GM12878 (cell line): ENCODE measurements around the gene IRF4. TPM values are rescaled to one million over a fixed set of nuclear protein-coding genes. Genes with fewer than 3 reads are reported as not detected.

ENCODE experiments used
- ATF7 ChIP-seq: fragments of 450-650 bp; IDR thresholded peaks from 2 replicates; pipeline ENCODE4 v1.6.1; 2016; ENCODE audit warnings: low read depth, mild to moderate bottlenecking
- BMI1 ChIP-seq: fragments of 450-650 bp; IDR thresholded peaks from 2 replicates; pipeline ENCODE4 v1.6.1; 2016; ENCODE audit warnings: mild to moderate bottlenecking, moderate library complexity, borderline replicate concordance
- EP300 ChIP-seq, 2 experiments: fragments of 150-350 bp in 1 of 2; IDR thresholded peaks; 2 replicates each; pipeline ENCODE4 v1.6.1; 2011 to 2012; ENCODE audit warnings: low read depth in 2 of 2, low read length in 2 of 2, borderline replicate concordance in 1 of 2, improper control_type of control experiment in 1 of 2, inconsistent platforms in 1 of 2; ENCODE audit not compliant: control insufficient read depth in 1 of 2
- IKZF1 ChIP-seq: fragments of 450-650 bp; conservative IDR thresholded peaks from 2 replicates; pipeline ENCODE4 v1.6.1; 2017; ENCODE audit warnings: antibody characterized with exemption, mild to moderate bottlenecking
- MTA2 ChIP-seq: fragments of 450-650 bp; IDR thresholded peaks from 2 replicates; pipeline ENCODE4 v1.6.1; 2016; ENCODE audit warnings: low read depth, mild to moderate bottlenecking, moderate library complexity
- MXI1 ChIP-seq: fragments of 150-350 bp; IDR thresholded peaks from 2 replicates; pipeline ENCODE4 v1.6.1; 2011; ENCODE audit warnings: low read depth, mild to moderate bottlenecking, inconsistent platforms, low read length, improper control_type of control experiment
- NR2C1 ChIP-seq: fragments of 450-650 bp; IDR thresholded peaks from 2 replicates; pipeline ENCODE4 v1.6.1; 2017; ENCODE audit warnings: antibody characterized with exemption, mild to moderate bottlenecking, moderate library complexity
- PAX5 ChIP-seq: IDR thresholded peaks from 2 replicates; pipeline ENCODE4 v1.6.1; 2011; ENCODE audit warnings: low read depth, low read length, borderline replicate concordance
- POLR2A ChIP-seq: IDR thresholded peaks from 2 replicates; pipeline ENCODE4 v1.6.1; 2011; ENCODE audit warnings: low read depth, mild to moderate bottlenecking, low read length
- RUNX3 ChIP-seq: IDR thresholded peaks from 2 replicates; pipeline ENCODE4 v1.6.1; 2012; ENCODE audit warnings: low read length, inconsistent platforms
- SMARCA5 ChIP-seq: fragments of 450-650 bp; IDR thresholded peaks from 2 replicates; pipeline ENCODE4 v1.6.1; 2017; ENCODE audit warnings: mild to moderate bottlenecking
- STAT3 ChIP-seq: IDR thresholded peaks from 2 replicates; pipeline ENCODE4 v1.6.1; 2011; ENCODE audit warnings: low read depth, low read length, improper control_type of control experiment
- TCF12 ChIP-seq: IDR thresholded peaks from 2 replicates; pipeline ENCODE4 v1.6.1; 2011; ENCODE audit warnings: low read depth, mild to moderate bottlenecking, low read length
- ZNF207 ChIP-seq: fragments of 450-650 bp; IDR thresholded peaks from 2 replicates; pipeline ENCODE4 v1.6.1; 2014; ENCODE audit warnings: antibody characterized with exemption, mild to moderate bottlenecking, borderline replicate concordance
- ZSCAN29 ChIP-seq: fragments of 450-650 bp; IDR thresholded peaks from 2 replicates; pipeline ENCODE4 v1.6.1; 2017; ENCODE audit warnings: mild to moderate bottlenecking, moderate library complexity
- polyA plus RNA-seq, 11 experiments: library from polyadenylated mRNA; depleted of rRNA in 4 of 11; unstranded in 6 of 11; stranded (reverse) in 5 of 11; fragments of >200 nt; fragmentation: Nextera tagmentation in 4 of 11; fragmentation: Illumina TruSeq in 1 of 11; extraction: Ambion mirVana in 4 of 11; extraction: Trizol in 1 of 11; gene quantifications; 1 replicate in 1 of 11; 2 replicates in 10 of 11; pipeline versions ENCODE4 v1.2.1 to v1.2.3, GENCODE V29; 2011 to 2016; ENCODE audit warnings: inconsistent platforms in 2 of 11, missing spikeins in 2 of 11, low read depth in 1 of 11
- total RNA-seq, 4 experiments: library from RNA; depleted of rRNA in 3 of 4; stranded (reverse); fragments of >200 nt in 3 of 4; fragmentation: Illumina TruSeq in 1 of 4; extraction: Trizol in 1 of 4; gene quantifications; 2 replicates each; pipeline versions ENCODE4 v1.2.1 to v1.2.3, GENCODE V29; 2013 to 2021
- TF ChIP-seq, protein P1 (sequence below): fragments of 450-650 bp; IDR thresholded peaks from 2 replicates; pipeline ENCODE4 v1.6.1; 2017; ENCODE audit warnings: mild to moderate bottlenecking, moderate library complexity
- TF ChIP-seq, protein P2 (sequence below): IDR thresholded peaks from 2 replicates; pipeline ENCODE4 v1.6.1; 2011; ENCODE audit warnings: borderline replicate concordance, low read depth, mild to moderate bottlenecking, moderate library complexity, mixed read lengths, low read length; ENCODE audit not compliant: insufficient read depth; ENCODE audit errors: extremely low read length
- TF ChIP-seq, protein P3 (sequence below), 3 experiments: IDR thresholded peaks in 2 of 3; conservative IDR thresholded peaks in 1 of 3; 2 replicates each; pipeline ENCODE4 v1.5.1; 2011; ENCODE audit warnings: low read depth in 3 of 3, low read length in 3 of 3, mild to moderate bottlenecking in 3 of 3, control low read depth in 2 of 3, moderate library complexity in 2 of 3, inconsistent platforms in 1 of 3, mixed read lengths in 1 of 3; ENCODE audit not compliant: control insufficient read depth in 2 of 3, insufficient read depth in 1 of 3; ENCODE audit errors: extremely low read depth in 1 of 3
- TF ChIP-seq, protein P4 (sequence below): fragments of 450-650 bp; formaldehyde crosslinking; IDR thresholded peaks from 2 replicates; pipeline ENCODE4 v1.4.0; 2022; ENCODE audit warnings: mild to moderate bottlenecking, moderate library complexity

Gene IRF4
- total and polyA plus RNA-seq, 10 of the 15 experiments (the other 5 are each of a cell fraction or from before 2014, with no cell fraction given), result 50.0 to 495 (median 257) TPM

DNA sequence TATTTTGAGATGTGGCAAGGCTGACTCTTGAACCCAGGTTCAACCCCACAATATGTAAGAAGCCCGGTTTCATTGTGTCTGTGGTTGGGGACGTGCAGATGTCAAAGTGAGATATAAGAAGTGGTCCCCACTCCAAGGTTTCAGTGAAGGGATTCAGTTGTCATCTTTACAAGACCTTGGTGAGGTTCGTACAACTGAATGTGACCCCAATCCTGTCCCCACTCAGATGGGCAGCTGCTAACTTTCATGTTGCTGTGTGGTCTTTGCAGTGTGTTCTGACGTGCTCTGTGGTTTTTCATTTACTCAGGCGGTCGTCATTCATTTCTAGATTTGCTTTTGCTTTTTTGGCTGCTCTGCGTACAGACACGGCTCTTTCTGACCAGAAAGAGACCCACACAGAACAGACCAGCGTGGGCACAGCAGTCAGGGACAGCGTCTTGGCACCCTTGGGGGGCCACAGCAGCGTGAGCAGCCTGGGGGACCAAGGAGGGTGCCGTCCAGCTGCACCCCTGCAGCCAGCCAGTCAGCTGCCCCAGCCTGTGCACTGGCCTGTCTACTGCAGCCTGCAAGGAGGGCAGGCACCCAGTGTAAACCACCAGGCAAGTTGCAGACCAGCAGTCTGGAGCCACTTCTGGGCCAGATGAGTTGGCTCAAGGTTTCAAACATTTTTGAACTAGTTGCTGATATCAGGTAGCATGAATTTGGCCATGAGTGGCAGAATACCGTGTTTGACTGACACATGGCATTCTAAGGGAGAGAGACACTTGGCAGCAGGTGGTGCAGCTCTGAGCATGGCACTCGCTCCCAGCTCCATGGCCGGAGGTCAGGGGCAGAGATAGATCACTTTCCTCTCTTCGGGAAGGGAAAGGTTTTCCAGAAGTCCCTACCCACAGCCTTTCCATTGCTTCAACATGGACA lies 49.4 kb upstream of the IRF4 start (continued):
- TF ChIP-seq, protein P1, sequence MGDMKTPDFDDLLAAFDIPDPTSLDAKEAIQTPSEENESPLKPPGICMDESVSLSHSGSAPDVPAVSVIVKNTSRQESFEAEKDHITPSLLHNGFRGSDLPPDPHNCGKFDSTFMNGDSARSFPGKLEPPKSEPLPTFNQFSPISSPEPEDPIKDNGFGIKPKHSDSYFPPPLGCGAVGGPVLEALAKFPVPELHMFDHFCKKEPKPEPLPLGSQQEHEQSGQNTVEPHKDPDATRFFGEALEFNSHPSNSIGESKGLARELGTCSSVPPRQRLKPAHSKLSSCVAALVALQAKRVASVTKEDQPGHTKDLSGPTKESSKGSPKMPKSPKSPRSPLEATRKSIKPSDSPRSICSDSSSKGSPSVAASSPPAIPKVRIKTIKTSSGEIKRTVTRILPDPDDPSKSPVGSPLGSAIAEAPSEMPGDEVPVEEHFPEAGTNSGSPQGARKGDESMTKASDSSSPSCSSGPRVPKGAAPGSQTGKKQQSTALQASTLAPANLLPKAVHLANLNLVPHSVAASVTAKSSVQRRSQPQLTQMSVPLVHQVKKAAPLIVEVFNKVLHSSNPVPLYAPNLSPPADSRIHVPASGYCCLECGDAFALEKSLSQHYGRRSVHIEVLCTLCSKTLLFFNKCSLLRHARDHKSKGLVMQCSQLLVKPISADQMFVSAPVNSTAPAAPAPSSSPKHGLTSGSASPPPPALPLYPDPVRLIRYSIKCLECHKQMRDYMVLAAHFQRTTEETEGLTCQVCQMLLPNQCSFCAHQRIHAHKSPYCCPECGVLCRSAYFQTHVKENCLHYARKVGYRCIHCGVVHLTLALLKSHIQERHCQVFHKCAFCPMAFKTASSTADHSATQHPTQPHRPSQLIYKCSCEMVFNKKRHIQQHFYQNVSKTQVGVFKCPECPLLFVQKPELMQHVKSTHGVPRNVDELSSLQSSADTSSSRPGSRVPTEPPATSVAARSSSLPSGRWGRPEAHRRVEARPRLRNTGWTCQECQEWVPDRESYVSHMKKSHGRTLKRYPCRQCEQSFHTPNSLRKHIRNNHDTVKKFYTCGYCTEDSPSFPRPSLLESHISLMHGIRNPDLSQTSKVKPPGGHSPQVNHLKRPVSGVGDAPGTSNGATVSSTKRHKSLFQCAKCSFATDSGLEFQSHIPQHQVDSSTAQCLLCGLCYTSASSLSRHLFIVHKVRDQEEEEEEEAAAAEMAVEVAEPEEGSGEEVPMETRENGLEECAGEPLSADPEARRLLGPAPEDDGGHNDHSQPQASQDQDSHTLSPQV, result peak; percentile 97
- TF ChIP-seq, protein P2, sequence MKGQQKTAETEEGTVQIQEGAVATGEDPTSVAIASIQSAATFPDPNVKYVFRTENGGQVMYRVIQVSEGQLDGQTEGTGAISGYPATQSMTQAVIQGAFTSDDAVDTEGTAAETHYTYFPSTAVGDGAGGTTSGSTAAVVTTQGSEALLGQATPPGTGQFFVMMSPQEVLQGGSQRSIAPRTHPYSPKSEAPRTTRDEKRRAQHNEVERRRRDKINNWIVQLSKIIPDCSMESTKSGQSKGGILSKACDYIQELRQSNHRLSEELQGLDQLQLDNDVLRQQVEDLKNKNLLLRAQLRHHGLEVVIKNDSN, result no peak
- TF ChIP-seq RUNX3, result no peak
- peak; percentile 89 for TF ChIP-seq BMI1
- no peak for TF ChIP-seq ZNF207
- TF ChIP-seq, protein P3, sequence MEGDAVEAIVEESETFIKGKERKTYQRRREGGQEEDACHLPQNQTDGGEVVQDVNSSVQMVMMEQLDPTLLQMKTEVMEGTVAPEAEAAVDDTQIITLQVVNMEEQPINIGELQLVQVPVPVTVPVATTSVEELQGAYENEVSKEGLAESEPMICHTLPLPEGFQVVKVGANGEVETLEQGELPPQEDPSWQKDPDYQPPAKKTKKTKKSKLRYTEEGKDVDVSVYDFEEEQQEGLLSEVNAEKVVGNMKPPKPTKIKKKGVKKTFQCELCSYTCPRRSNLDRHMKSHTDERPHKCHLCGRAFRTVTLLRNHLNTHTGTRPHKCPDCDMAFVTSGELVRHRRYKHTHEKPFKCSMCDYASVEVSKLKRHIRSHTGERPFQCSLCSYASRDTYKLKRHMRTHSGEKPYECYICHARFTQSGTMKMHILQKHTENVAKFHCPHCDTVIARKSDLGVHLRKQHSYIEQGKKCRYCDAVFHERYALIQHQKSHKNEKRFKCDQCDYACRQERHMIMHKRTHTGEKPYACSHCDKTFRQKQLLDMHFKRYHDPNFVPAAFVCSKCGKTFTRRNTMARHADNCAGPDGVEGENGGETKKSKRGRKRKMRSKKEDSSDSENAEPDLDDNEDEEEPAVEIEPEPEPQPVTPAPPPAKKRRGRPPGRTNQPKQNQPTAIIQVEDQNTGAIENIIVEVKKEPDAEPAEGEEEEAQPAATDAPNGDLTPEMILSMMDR (IDR thresholded peaks at IDR 0.05 in 2 of 3, conservative IDR thresholded peaks at IDR 0.05 in 1 of 3; ENCODE audit: control insufficient read depth in 2 of 3, extremely low read depth in 1 of 3, insufficient read depth in 1 of 3, low read depth in 3 of 3, low read length in 3 of 3), result no peak
- TF ChIP-seq MTA2, result peak; percentile 98
- TF ChIP-seq POLR2A, result no peak
- no peak; the same call in none of the 2 replicates for TF ChIP-seq ZSCAN29
- TF ChIP-seq IKZF1, result peak; percentile 81
- TF ChIP-seq PAX5, result peak; percentile 96
- peak; percentile 93 for TF ChIP-seq ATF7
- peak; percentile 57 for TF ChIP-seq NR2C1
- TF ChIP-seq STAT3, result peak; percentile 91
- TF ChIP-seq TCF12, result peak; percentile 99
- TF ChIP-seq MXI1, result 0 out of 2 replicates have a peak, but pooled peaks have one; percentile 44
- TF ChIP-seq EP300 (IDR thresholded peaks at IDR 0.05; ENCODE audit: borderline replicate concordance in 1 of 2, control insufficient read depth in 1 of 2, low read depth in 2 of 2, low read length in 2 of 2), result peak; percentile 99
- TF ChIP-seq SMARCA5, result no peak; the same call in 1 of the 2 replicates
- TF ChIP-seq, protein P4, sequence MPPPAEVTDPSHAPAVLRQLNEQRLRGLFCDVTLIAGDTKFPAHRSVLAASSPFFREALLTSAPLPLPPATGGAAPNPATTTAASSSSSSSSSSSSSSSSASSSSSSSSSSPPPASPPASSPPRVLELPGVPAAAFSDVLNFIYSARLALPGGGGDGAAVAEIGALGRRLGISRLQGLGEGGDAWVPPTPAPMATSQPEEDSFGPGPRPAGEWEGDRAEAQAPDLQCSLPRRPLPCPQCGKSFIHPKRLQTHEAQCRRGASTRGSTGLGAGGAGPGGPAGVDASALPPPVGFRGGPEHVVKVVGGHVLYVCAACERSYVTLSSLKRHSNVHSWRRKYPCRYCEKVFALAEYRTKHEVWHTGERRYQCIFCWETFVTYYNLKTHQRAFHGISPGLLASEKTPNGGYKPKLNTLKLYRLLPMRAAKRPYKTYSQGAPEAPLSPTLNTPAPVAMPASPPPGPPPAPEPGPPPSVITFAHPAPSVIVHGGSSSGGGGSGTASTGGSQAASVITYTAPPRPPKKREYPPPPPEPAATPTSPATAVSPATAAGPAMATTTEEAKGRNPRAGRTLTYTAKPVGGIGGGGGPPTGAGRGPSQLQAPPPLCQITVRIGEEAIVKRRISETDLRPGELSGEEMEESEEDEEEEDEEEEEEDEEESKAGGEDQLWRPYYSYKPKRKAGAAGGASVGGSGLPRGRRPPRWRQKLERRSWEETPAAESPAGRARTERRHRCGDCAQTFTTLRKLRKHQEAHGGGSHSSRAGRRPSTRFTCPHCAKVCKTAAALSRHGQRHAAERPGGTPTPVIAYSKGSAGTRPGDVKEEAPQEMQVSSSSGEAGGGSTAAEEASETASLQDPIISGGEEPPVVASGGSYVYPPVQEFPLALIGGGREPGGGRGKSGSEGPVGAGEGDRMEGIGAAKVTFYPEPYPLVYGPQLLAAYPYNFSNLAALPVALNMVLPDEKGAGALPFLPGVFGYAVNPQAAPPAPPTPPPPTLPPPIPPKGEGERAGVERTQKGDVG (CRISPR knock-in tag), result no peak
